Neural progenitor cell (in vitro differentiated cells): ENCODE data around the gene MAP3K6. TPM values are rescaled to one million over a fixed set of nuclear protein-coding genes. Genes with fewer than 3 reads are reported as not detected.
A peak's percentile ranks its signal among the peaks of the same experiment; 100 is the strongest.

Experiments
- DNase-seq: peaks from one replicate; pipeline ENCODE4 v3.0.0-alpha.2; 2016; ENCODE audit warnings: low spot score
- H2AFZ ChIP-seq: fragments of 200-600 bp; sonication (generic); replicated peaks from 2 replicates; pipeline ENCODE4 v1.6.1; 2016; ENCODE audit warnings: antibody characterized with exemption
- H3F3A ChIP-seq: fragments of 200-600 bp; sonication (generic); 2 replicates; pipeline ENCODE4 v1.6.1; 2016; ENCODE audit warnings: antibody characterized with exemption, low read depth
- H3K27ac ChIP-seq: fragments of 200-600 bp; sonication (generic); 2 replicates; pipeline ENCODE4 v1.5.1; 2016; ENCODE audit warnings: mild to moderate bottlenecking
- H3K27me3 ChIP-seq: fragments of 200-600 bp; sonication (generic); 2 replicates; pipeline ENCODE4 v1.6.1; 2016; ENCODE audit warnings: mild to moderate bottlenecking, moderate library complexity
- H3K36me3 ChIP-seq: fragments of 200-600 bp; sonication (generic); 2 replicates; pipeline ENCODE4 v1.5.1; 2016
- H3K4me1 ChIP-seq: fragments of 200-600 bp; sonication (generic); 2 replicates; pipeline ENCODE4 v1.6.1; 2016; ENCODE audit warnings: mixed run types
- H3K4me2 ChIP-seq: fragments of 200-600 bp; sonication (generic); 2 replicates; pipeline ENCODE4 v1.6.1; 2016
- H3K4me3 ChIP-seq: fragments of 200-600 bp; sonication (generic); 2 replicates; pipeline ENCODE4 v1.5.1; 2016
- H3K79me2 ChIP-seq: fragments of 200-600 bp; sonication (generic); 2 replicates; pipeline ENCODE4 v1.6.1; 2016; ENCODE audit warnings: low read depth
- H3K9ac ChIP-seq: fragments of 200-600 bp; sonication (generic); 2 replicates; pipeline ENCODE4 v1.6.1; 2016
- H3K9me3 ChIP-seq: fragments of 200-600 bp; sonication (generic); 2 replicates; pipeline ENCODE4 v1.5.1; 2016; ENCODE audit warnings: low read depth
- H4K20me1 ChIP-seq: fragments of 200-600 bp; sonication (generic); 2 replicates; pipeline ENCODE4 v1.6.1; 2016; ENCODE audit warnings: low read depth
- H3K27ac Mint-ChIP-seq: 3 replicates; pipeline ENCODE4 v1.8.0; 2021; ENCODE audit warnings: mixed read lengths
- H3K27me3 Mint-ChIP-seq: 2 replicates; pipeline ENCODE4 v1.8.0; 2022; ENCODE audit warnings: low read depth, mild to moderate bottlenecking, inconsistent platforms, moderate library complexity, mixed read lengths; ENCODE audit not compliant: insufficient read depth
- H3K36me3 Mint-ChIP-seq: 3 replicates; pipeline ENCODE4 v1.8.0; 2021; ENCODE audit warnings: mixed read lengths
- H3K4me1 Mint-ChIP-seq: 3 replicates; pipeline ENCODE4 v1.8.0; 2021; ENCODE audit warnings: mixed read lengths
- H3K4me3 Mint-ChIP-seq: 3 replicates; pipeline ENCODE4 v1.8.0; 2021; ENCODE audit warnings: mild to moderate bottlenecking, moderate library complexity, mixed read lengths
- H3K9me3 Mint-ChIP-seq: 3 replicates; pipeline ENCODE4 v1.8.0; 2020; ENCODE audit warnings: mixed read lengths
- EZH2 ChIP-seq: fragments of 200-600 bp; sonication (generic); IDR thresholded peaks from 2 replicates; pipeline ENCODE4 v1.6.1; 2017; ENCODE audit warnings: antibody characterized with exemption, mild to moderate bottlenecking, moderate library complexity
- EZH2phosphoT487 ChIP-seq: fragments of 200-600 bp; sonication (generic); IDR thresholded peaks from 2 replicates; pipeline ENCODE4 v1.6.1; 2017; ENCODE audit warnings: antibody characterized with exemption
- total RNA-seq: library from RNA; depleted of rRNA; stranded (reverse); fragments of >200 nt; gene quantifications from 2 replicates; pipeline ENCODE4 v1.2.3, GENCODE V29; 2015; ENCODE audit warnings: low replicate concordance
- TF ChIP-seq, protein P1 (sequence below): fragments of 200-600 bp; sonication (generic); IDR thresholded peaks from 2 replicates; pipeline ENCODE4 v1.5.1; 2017; ENCODE audit warnings: antibody characterized with exemption, mild to moderate bottlenecking

Gene MAP3K6
- total RNA-seq, 1 donor from 2014 or later, result 1.9 TPM

DNA sequence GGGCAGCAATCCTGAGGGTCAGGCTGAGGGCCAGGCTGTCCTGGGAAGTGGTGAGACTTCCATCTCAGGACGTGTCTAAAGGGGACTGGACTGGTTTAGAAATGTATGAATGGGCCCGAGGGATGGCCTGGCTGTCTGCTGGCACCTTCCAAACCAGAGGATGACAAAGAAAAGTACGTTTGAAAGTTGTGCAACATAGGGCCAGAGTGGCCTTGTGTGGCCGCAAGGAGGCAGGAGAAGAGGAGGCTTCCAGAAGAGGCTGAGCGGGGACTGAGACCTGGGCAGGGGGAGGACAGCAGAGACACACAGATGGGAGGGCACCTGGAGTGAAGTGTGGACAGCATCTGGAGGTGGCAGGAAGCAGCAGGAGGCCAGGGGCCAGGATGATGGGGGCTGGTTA is 27.5 kb downstream of the MAP3K6 start:
- peaks cover 43% of the 10 kb centered on the region for H3K4me1 Mint-ChIP-seq
- Histone ChIP-seq H3K27me3 (no peaks in the 10 kb centered on the region), H3K27ac (peak overlapping the region; percentile 76), H3K9me3 (no peaks in the 10 kb centered on the region), H2AFZ (no peak overlapping the region), H3K9ac (no peak overlapping the region), H3K36me3 (no peaks in the 10 kb centered on the region), H4K20me1 (no peaks in the 10 kb centered on the region), H3K79me2 (no peaks in the 10 kb centered on the region), H3F3A (peaks cover 40% of the 10 kb centered on the region), H3K4me2 (peak overlapping the region; percentile 70), H3K4me3 (no peak overlapping the region), H3K4me1 (peaks cover 42% of the 10 kb centered on the region)
- TF ChIP-seq, protein P1, sequence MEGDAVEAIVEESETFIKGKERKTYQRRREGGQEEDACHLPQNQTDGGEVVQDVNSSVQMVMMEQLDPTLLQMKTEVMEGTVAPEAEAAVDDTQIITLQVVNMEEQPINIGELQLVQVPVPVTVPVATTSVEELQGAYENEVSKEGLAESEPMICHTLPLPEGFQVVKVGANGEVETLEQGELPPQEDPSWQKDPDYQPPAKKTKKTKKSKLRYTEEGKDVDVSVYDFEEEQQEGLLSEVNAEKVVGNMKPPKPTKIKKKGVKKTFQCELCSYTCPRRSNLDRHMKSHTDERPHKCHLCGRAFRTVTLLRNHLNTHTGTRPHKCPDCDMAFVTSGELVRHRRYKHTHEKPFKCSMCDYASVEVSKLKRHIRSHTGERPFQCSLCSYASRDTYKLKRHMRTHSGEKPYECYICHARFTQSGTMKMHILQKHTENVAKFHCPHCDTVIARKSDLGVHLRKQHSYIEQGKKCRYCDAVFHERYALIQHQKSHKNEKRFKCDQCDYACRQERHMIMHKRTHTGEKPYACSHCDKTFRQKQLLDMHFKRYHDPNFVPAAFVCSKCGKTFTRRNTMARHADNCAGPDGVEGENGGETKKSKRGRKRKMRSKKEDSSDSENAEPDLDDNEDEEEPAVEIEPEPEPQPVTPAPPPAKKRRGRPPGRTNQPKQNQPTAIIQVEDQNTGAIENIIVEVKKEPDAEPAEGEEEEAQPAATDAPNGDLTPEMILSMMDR, result no peak
- TF ChIP-seq EZH2phosphoT487, result no peak
- no peak for TF ChIP-seq EZH2
- H3K27ac Mint-ChIP-seq, result peak overlapping the region; percentile 98
- peaks cover 7% of the 10 kb centered on the region for H3K36me3 Mint-ChIP-seq
- peak overlapping the region; percentile 69 for H3K4me3 Mint-ChIP-seq
- H3K27me3 Mint-ChIP-seq, result peaks cover 15% of the 10 kb centered on the region
- H3K9me3 Mint-ChIP-seq, result no peaks in the 10 kb centered on the region
- no peak for DNase-seq

GRCh38 chr1:27338751-27339150 is 28.0 kb downstream of the MAP3K6 start:
- Histone ChIP-seq H3K4me1 (peaks cover 42% of the 10 kb centered on the region), H3K9me3 (no peaks in the 10 kb centered on the region), H3F3A (peaks cover 40% of the 10 kb centered on the region), H4K20me1 (no peaks in the 10 kb centered on the region), H3K4me2 (peak overlapping the region; percentile 70), H2AFZ (no peak overlapping the region), H3K27me3 (no peaks in the 10 kb centered on the region), H3K79me2 (no peaks in the 10 kb centered on the region), H3K4me3 (no peak overlapping the region), H3K9ac (no peak overlapping the region), H3K36me3 (no peaks in the 10 kb centered on the region), H3K27ac (peak overlapping the region; percentile 76)
- no peak for TF ChIP-seq EZH2phosphoT487
- TF ChIP-seq, protein P1, result no peak
- no peak for TF ChIP-seq EZH2
- H3K9me3 Mint-ChIP-seq, result no peaks in the 10 kb centered on the region
- H3K36me3 Mint-ChIP-seq, result peaks cover 9% of the 10 kb centered on the region
- DNase-seq, result peak; percentile 81
- H3K4me1 Mint-ChIP-seq, result peaks cover 43% of the 10 kb centered on the region
- H3K4me3 Mint-ChIP-seq, result peak overlapping the region; percentile 69
- H3K27ac Mint-ChIP-seq, result peak overlapping the region; percentile 98
- peaks cover 15% of the 10 kb centered on the region for H3K27me3 Mint-ChIP-seq

DNA sequence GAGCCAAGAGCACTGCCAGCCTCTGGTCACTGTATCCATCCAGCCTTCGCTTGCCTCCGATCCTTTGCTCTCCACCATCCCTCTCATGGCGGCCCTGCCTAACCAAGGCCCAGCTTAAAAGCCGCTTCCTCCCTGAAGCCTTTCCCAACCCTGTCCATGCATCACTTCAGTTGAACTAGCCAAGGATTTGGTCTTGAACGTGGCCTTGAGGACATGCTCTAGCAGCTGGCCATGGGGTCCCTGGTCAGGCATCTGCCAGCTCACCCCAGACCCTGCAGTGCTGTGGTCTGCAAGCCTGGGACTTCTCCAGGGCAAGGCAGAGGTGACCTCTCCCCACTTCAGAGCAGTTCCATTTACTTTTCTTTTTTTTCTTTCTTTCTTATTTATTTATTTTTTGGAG is 30.0 kb downstream of the MAP3K6 start:
- no peaks in the 10 kb centered on the region for H3K27me3 ChIP-seq
- Mint-ChIP-seq H3K4me1 (peaks cover 28% of the 10 kb centered on the region), H3K27ac (peak overlapping the region; percentile 80), H3K27me3 (peaks cover 9% of the 10 kb centered on the region), H3K4me3 (no peak overlapping the region), H3K9me3 (no peaks in the 10 kb centered on the region), H3K36me3 (peaks cover 12% of the 10 kb centered on the region)
- H3K4me1 ChIP-seq, result peaks cover 28% of the 10 kb centered on the region
- no peak overlapping the region for H3K4me2 ChIP-seq
- no peak overlapping the region for H3K27ac ChIP-seq
- H3K9ac ChIP-seq, result no peak overlapping the region
- no peaks in the 10 kb centered on the region for H4K20me1 ChIP-seq
- H3K4me3 ChIP-seq, result no peak overlapping the region
- no peaks in the 10 kb centered on the region for H3K36me3 ChIP-seq
- peaks cover 40% of the 10 kb centered on the region for H3F3A ChIP-seq
- no peak for DNase-seq
- H2AFZ ChIP-seq, result no peak overlapping the region
- no peaks in the 10 kb centered on the region for H3K9me3 ChIP-seq
- no peaks in the 10 kb centered on the region for H3K79me2 ChIP-seq
- TF ChIP-seq EZH2phosphoT487, result no peak
- no peak for TF ChIP-seq EZH2
- TF ChIP-seq, protein P1, result no peak
